ENCODE data around the gene PIK3C3. TPM values are rescaled to one million over a fixed set of nuclear protein-coding genes. Genes with fewer than 3 reads are reported as not detected.

Gene PIK3C3
- total RNA-seq, 2 experiments from 2014 or later: 37.5 to 51.7 TPM

DNA sequence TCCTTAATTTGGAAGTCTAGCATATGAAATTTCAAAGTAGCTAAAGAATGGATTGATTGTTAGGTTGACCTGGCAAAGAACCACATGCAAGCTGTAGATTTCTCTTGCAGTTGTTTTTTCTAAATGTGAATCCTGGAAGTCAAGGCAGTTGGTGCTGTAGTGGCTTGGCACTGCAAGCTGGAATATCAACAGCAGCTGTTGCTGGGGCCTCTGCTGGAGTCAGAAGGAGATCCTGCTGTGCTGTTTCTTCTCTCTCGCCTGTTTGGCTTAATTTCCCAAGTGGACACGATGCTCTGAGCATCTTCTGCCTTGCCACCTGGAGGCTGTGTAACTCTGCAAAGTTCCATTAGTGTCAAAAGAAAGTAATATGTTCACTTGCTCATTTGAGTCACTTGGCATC, 12.6 kb downstream of the PIK3C3 start:
- peaks cover 44% of the 10 kb centered on the region for H3K4me1 Mint-ChIP-seq
- intact Hi-C loops (cut with DNase I, micrococcal nuclease): no loop called here
- peaks cover 40% of the 10 kb centered on the region for H3K36me3 Mint-ChIP-seq (ENCODE audit: low read depth)
- POLR2A ChIA-PET: no interaction called here
- H3K9me3 Mint-ChIP-seq (ENCODE audit: low read depth): no peaks in the 10 kb centered on the region
- no peaks in the 10 kb centered on the region for H3K27me3 Mint-ChIP-seq
- DNase-seq (no peak), ATAC-seq (no peak)
- no peak overlapping the region for H3K4me3 Mint-ChIP-seq
- CTCF ChIA-PET: no interaction called here
- no peak overlapping the region for H3K27ac Mint-ChIP-seq

DNA sequence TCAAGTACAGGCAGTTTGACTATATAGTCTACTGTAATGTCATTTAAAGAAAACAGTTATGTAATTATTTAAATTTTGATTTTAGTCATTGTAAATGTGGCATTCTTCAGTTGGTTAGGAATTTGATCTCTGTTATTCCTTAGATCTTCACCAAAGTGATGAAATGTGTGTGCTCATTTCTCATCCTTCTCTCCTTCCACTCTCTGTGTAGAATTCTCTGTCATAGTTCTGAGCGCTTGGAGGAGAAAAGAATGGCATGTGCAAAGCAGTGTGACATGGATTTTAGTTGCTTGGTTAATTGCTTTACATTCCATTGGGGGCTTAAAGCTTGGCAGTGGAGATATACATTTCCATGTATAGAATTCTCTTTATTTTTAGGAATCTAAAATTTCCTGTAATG, 14.8 kb downstream of the PIK3C3 start:
- H3K4me3 Mint-ChIP-seq: no peak overlapping the region
- no peak overlapping the region for H3K27ac Mint-ChIP-seq
- peaks cover 47% of the 10 kb centered on the region for H3K4me1 Mint-ChIP-seq
- no peaks in the 10 kb centered on the region for H3K9me3 Mint-ChIP-seq (ENCODE audit: low read depth)
- DNase-seq (no peak), ATAC-seq (no peak)
- POLR2A ChIA-PET: no interaction called here
- H3K27me3 Mint-ChIP-seq: no peaks in the 10 kb centered on the region
- CTCF ChIA-PET: interaction anchor here (1.1 to 1.2 kb wide), 3 partner anchors 24 to 84 kb away, joined by 3 to 6 read pairs (median 3); no protein-coding TSS in a partner anchor
- intact Hi-C loops (cut with DNase I, micrococcal nuclease): no loop called here
- peaks cover 33% of the 10 kb centered on the region for H3K36me3 Mint-ChIP-seq (ENCODE audit: low read depth)

DNA sequence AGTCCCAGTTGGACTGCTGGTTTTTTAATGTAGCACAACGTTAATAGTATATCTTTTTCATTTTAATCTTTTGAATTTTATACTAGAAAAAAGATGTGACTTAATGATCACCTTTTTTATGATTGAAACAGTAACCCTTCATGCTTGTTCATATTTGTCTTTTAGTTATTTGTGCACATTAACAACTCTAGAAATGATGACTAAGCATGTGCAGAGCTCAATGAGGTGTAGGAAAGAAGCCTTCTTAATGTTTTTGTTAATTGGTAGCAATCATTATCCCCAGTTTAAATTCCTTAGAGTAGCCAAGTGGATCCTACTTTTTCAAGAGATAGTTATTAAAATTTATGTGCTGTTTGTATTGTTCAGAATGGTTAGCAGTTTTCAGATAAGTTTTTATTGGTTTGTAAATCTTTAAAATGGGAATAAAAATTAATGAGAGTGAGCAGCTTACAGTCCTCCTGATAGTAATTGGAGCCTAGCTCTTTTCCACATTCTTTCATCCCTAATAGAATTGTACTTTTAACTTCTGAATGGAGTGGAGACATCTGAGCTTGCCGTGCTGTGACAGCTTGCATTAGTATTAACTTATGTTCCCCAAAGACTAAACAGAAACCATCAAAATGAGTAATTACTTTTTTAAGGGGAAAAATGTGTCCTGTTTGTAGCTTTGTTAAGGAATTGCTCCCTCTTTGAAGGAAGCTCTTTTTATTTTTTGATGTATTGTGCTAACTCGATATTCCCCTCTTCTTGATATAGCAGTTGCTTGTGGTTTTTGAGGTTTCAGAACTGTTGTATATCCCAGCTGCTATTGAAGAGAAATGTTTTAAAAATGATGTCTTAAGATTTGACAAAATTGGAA, 17.3 kb downstream of the PIK3C3 start:
- H3K9me3 Mint-ChIP-seq (ENCODE audit: low read depth): no peaks in the 10 kb centered on the region
- ATAC-seq (no peak), DNase-seq (no peak)
- intact Hi-C loops (cut with DNase I, micrococcal nuclease): no loop called here
- POLR2A ChIA-PET: no interaction called here
- H3K27me3 Mint-ChIP-seq: no peaks in the 10 kb centered on the region
- no peak overlapping the region for H3K27ac Mint-ChIP-seq
- H3K4me3 Mint-ChIP-seq: no peak overlapping the region
- H3K4me1 Mint-ChIP-seq: peaks cover 58% of the 10 kb centered on the region
- peaks cover 37% of the 10 kb centered on the region for H3K36me3 Mint-ChIP-seq (ENCODE audit: low read depth)
- CTCF ChIA-PET: interaction anchor here (0.6 to 2.0 kb wide), 7 partner anchors 10 to 997 kb away, joined by 3 to 7 read pairs (median 4); partner anchors contain the start of gene PIK3C3

DNA sequence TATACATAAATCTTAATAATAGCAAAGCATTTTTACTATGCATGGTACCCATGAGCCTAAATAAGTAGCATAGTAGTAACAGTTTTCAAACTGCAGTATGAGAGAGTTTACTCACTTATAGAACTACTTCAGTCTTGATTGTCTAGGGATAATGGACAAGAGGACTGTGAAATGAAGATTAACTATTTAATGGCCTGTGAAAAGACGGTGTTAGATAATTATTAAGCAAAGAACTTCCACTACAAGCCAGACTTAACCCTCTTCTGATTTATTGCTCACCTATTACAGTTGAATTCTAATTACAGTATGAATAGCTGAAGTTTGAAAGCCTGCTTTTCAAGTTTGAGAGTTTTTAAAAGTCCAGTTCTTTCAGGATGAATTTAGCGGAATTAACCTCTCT, 18.9 kb downstream of the PIK3C3 start:
- CTCF ChIA-PET: no interaction called here
- Mint-ChIP-seq H3K27me3 (no peaks in the 10 kb centered on the region), H3K9me3 (ENCODE audit: low read depth) (no peaks in the 10 kb centered on the region), H3K4me3 (no peak overlapping the region), H3K27ac (no peak overlapping the region), H3K4me1 (peaks cover 56% of the 10 kb centered on the region), H3K36me3 (ENCODE audit: low read depth) (peaks cover 31% of the 10 kb centered on the region)
- no peak for ATAC-seq
- POLR2A ChIA-PET: no interaction called here
- DNase-seq: no peak
- intact Hi-C loops (cut with DNase I, micrococcal nuclease): no loop called here

DNA sequence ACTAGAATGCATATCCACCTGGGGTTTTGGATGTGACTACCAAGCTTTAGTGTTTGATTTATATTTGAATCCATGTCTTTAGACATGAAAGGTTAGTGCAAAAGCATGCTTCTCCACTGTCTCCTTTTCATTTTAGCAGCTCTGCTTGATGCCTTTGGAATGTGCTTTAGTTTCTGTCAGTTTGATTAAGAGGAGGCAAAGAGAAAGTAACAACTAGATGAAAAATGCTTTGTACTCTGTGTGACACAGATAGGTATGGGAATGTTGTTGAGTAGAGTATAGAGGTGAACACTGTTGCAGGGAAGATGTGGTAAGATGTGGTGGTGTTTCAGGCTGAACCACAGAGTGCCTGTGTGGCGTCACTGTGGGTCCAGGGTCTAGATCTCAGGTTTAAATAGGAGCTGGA, 19.8 kb downstream of the PIK3C3 start:
- POLR2A ChIA-PET: no interaction called here
- Mint-ChIP-seq H3K4me1 (peaks cover 51% of the 10 kb centered on the region), H3K27ac (no peak overlapping the region), H3K4me3 (no peak overlapping the region), H3K36me3 (ENCODE audit: low read depth) (peaks cover 31% of the 10 kb centered on the region), H3K27me3 (no peaks in the 10 kb centered on the region), H3K9me3 (ENCODE audit: low read depth) (no peaks in the 10 kb centered on the region)
- CTCF ChIA-PET: interaction anchor here (0.9 to 1.4 kb wide), 2 partner anchors 20 to 23 kb away, joined by 3 read pairs; partner anchors contain the start of gene PIK3C3
- peak; percentile 39 for DNase-seq
- intact Hi-C loops (cut with DNase I, micrococcal nuclease): no loop called here
- peak; percentile 79 for ATAC-seq

DNA sequence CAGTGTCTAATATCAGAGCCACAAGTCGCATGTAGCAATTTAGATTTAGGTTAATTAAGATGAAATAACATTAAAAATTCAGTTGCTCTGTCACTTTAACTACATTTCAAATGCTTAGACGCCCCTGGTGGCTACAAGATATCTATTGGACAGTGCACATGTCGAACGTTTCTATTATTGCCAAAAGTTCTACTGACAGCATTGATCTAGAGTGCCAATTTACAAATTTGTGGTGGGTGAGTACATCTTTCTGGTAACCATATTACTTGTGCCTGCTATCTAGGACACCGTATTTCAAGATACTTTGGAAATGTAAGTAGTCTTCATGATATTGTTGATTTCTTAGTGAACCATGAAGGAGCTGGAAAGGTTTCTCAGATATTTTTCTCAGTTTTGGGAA, 20.2 kb downstream of the PIK3C3 start:
- Mint-ChIP-seq H3K9me3 (ENCODE audit: low read depth) (no peaks in the 10 kb centered on the region), H3K4me1 (peaks cover 47% of the 10 kb centered on the region), H3K27ac (no peak overlapping the region), H3K4me3 (no peak overlapping the region), H3K36me3 (ENCODE audit: low read depth) (peaks cover 26% of the 10 kb centered on the region), H3K27me3 (no peaks in the 10 kb centered on the region)
- no peak for DNase-seq
- ATAC-seq: peak; percentile 45
- ChIA-PET CTCF (interaction anchor here (0.9 to 1.4 kb wide), 2 partner anchors 20 to 23 kb away, joined by 3 read pairs; partner anchors contain the start of gene PIK3C3), POLR2A (no interaction called here)
- intact Hi-C loops (cut with DNase I, micrococcal nuclease): no loop called here

DNA sequence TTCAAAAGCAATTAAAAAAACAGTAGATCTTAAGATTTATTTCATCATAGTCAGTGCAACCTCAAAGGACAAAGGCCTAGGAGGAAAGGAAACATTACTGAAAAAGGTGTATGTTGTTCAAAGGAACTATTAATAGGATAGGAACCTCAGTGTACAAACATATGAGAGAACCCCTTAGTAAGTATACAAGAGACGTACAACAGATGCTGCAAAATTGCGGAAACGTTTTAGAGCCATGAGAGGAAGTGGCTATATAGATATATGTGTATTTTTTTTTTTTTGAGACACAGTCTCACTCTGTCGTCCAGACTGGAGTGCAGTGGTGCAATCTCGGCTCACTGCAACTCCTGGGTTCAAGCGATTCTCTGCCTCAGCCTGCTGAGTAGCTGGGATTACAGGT, 22.2 kb downstream of the PIK3C3 start:
- ATAC-seq (peak; percentile 16), DNase-seq (no peak)
- POLR2A ChIA-PET: no interaction called here
- Mint-ChIP-seq H3K4me1 (peaks cover 45% of the 10 kb centered on the region), H3K9me3 (ENCODE audit: low read depth) (no peaks in the 10 kb centered on the region), H3K36me3 (ENCODE audit: low read depth) (peaks cover 23% of the 10 kb centered on the region), H3K27ac (no peak overlapping the region), H3K4me3 (no peak overlapping the region), H3K27me3 (no peaks in the 10 kb centered on the region)
- intact Hi-C loops (cut with DNase I, micrococcal nuclease): no loop called here
- CTCF ChIA-PET: interaction anchor here (1.2 kb wide), 1 partner anchor 51 kb away, joined by 3 read pairs; no protein-coding TSS in a partner anchor

DNA sequence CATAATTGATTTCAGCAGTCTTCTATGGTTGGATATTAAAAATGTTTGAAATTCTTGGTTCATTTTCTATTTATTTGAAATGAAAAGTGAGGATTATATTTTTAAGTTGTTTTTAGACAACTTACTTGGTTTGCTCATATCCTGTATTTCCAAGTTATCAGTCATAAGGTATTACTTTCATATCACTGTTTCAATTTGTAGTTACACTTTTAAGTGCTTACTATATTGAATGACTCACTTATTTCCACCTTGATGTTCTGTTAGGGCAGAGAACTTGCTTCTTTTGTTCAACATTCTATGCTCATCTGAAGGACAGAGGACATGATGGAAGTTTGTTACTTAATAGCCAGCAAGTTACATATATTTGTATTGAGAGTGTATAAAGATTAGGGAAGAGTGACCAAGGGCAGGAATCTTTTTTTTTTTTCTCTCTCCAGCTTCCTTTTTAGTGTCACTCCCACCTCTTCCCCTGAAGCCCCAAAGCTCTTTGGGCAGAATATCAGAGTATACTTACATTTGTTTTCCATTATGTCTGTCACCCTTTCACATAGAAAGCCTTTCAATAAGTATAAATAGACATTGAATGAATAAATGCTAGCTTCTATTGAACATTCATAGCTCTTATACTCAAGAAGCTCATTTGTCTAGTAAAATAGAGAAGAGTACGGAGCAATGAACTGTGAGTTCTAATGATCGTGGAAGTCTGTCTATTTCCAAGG, 28.1 kb downstream of the PIK3C3 start:
- intact Hi-C loops (cut with DNase I, micrococcal nuclease): loop anchor here (1.0 to 2.0 kb wide), 5 partner anchors 26 to 43 kb away; partner anchors contain the start of gene PIK3C3 (in 1 of the 2)
- POLR2A ChIA-PET: no interaction called here
- DNase-seq (no peak), ATAC-seq (peak; percentile 94)
- Mint-ChIP-seq H3K27me3 (no peaks in the 10 kb centered on the region), H3K36me3 (ENCODE audit: low read depth) (peaks cover 13% of the 10 kb centered on the region), H3K9me3 (ENCODE audit: low read depth) (no peaks in the 10 kb centered on the region), H3K4me3 (peak overlapping the region; percentile 13), H3K27ac (peak overlapping the region; percentile 89), H3K4me1 (peaks cover 29% of the 10 kb centered on the region)
- CTCF ChIA-PET: interaction anchor here (0.7 to 2.7 kb wide), 2 partner anchors 21 to 45 kb away, joined by 3 to 11 read pairs; no protein-coding TSS in a partner anchor

DNA sequence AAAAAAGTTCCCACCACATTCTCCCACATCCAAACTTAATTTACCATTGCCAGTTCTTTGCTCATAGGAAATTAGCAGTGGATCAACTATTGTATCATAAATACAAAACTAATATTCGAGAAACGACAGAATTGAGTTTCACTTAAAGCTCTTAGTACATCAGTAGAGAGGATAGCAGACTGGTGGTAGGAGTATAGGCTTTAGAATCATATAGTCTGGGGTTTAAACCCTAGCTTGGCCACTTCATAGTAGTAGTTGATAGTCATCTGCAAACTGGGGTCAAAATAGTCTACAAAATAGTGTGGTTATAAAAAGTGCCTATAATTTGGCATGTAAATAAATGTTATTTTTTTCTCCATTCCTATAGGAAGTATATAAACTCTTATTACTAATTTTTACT, 30.9 kb downstream of the PIK3C3 start:
- H3K27ac Mint-ChIP-seq: no peak overlapping the region
- H3K36me3 Mint-ChIP-seq (ENCODE audit: low read depth): peaks cover 20% of the 10 kb centered on the region
- POLR2A ChIA-PET: no interaction called here
- DNase-seq (no peak), ATAC-seq (no peak)
- H3K4me3 Mint-ChIP-seq: no peak overlapping the region
- H3K27me3 Mint-ChIP-seq: no peaks in the 10 kb centered on the region
- no peaks in the 10 kb centered on the region for H3K9me3 Mint-ChIP-seq (ENCODE audit: low read depth)
- CTCF ChIA-PET: no interaction called here
- intact Hi-C loops (cut with DNase I, micrococcal nuclease): no loop called here
- H3K4me1 Mint-ChIP-seq: peaks cover 29% of the 10 kb centered on the region

DNA sequence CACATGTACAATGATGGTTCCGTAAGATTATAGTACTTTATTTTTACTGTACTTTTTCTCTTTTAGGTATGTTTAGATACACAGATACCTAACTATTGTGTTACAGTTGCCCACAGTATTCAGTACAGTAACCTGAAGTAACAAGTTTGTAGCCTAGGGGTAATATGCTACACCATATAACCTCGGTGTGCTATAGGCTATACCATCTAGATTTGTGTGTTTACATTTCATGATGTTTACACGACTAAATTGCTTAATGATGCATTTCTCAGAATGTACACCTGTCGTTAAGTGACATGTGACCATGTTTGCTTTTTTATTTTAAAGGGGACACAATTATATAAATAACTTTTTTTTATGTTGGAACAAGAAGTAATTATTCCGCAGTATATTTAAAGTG, 34.5 kb downstream of the PIK3C3 start:
- DNase-seq (no peak), ATAC-seq (no peak)
- ChIA-PET POLR2A (no interaction called here), CTCF (no interaction called here)
- H3K27me3 Mint-ChIP-seq: no peaks in the 10 kb centered on the region
- peaks cover 36% of the 10 kb centered on the region for H3K36me3 Mint-ChIP-seq (ENCODE audit: low read depth)
- H3K9me3 Mint-ChIP-seq (ENCODE audit: low read depth): no peaks in the 10 kb centered on the region
- no peak overlapping the region for H3K27ac Mint-ChIP-seq
- intact Hi-C loops (cut with DNase I, micrococcal nuclease): no loop called here
- peaks cover 10% of the 10 kb centered on the region for H3K4me1 Mint-ChIP-seq
- no peak overlapping the region for H3K4me3 Mint-ChIP-seq

DNA sequence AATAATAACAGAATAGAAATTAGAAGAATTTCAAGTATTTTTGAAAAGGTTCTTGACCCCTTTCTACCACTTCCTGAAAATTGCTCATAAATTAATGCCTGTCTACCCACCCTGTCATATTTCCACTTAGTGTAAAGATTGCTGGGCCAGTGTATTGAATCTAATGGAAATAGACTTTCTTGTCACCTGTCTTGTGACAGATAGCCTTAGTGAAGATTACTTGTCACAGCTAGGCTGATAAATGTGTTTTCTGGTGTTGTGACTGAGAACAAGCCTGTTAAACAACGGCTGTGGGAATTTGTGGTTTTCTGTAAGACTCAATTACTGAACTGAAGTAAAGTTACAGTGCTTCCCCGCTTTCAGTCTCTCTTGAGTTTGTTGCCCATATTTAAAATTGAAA, 37.0 kb downstream of the PIK3C3 start:
- DNase-seq (no peak), ATAC-seq (no peak)
- H3K4me1 Mint-ChIP-seq: peaks cover 4% of the 10 kb centered on the region
- no peak overlapping the region for H3K4me3 Mint-ChIP-seq
- H3K27me3 Mint-ChIP-seq: no peaks in the 10 kb centered on the region
- H3K27ac Mint-ChIP-seq: no peak overlapping the region
- intact Hi-C loops (cut with DNase I, micrococcal nuclease): no loop called here
- CTCF ChIA-PET: interaction anchor here (0.6 kb wide), 1 partner anchor 47 kb away, joined by 3 read pairs; no protein-coding TSS in a partner anchor
- peaks cover 40% of the 10 kb centered on the region for H3K36me3 Mint-ChIP-seq (ENCODE audit: low read depth)
- H3K9me3 Mint-ChIP-seq (ENCODE audit: low read depth): no peaks in the 10 kb centered on the region
- POLR2A ChIA-PET: no interaction called here
